ENCODE data around the gene IL1RAPL1.

IL1RAPL1 gene

DNA sequence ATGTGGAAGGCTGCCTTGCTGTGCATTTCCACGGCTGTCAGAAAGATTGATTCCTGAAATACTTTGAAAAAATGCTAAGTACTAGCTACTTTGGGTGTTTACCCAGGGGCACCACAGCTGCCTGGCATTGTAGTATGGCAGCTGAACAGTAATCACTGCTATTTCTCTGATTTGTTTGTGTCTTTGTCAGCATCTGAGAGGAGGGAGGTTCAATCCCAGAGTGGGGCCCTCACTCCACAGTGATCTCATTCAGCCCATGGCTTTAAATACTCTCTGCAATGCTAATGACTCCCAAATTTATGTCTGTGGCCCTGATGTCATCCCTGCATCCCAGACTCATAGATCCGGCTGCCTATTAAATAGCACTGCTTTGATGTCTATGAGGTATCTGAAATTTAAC lies 1052.9 kb downstream of the IL1RAPL1 start:
- Mint-ChIP-seq H3K27me3 (ENCODE audit: low read depth) (no peaks in the 10 kb centered on the region), H3K4me1 (ENCODE audit: low read depth) (no peaks in the 10 kb centered on the region), H3K9me3 (no peaks in the 10 kb centered on the region), H3K4me3 (no peak overlapping the region), H3K36me3 (ENCODE audit: low read depth) (no peaks in the 10 kb centered on the region), H3K27ac (no peak overlapping the region)

DNA sequence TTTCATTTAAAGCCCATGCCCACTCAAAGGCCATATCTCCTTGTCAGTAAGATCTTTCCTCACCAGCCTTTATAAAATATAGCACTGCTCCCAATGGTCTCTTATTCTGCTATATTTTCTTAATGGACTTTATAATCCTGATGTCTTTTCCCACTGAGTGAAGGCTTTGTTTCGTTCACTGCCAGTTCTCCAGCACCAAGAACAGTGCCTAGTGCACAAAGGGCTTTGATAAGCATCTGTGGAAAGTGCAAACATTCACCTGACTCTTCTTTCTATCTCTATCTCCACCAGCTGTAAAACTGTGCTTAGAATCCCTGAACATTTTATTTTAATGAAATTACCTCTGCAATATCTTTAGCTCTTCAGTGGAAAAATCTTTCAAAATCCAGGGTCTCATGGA lies 1054.2 kb downstream of the IL1RAPL1 start:
- H3K27me3 Mint-ChIP-seq (ENCODE audit: low read depth), result no peaks in the 10 kb centered on the region
- H3K9me3 Mint-ChIP-seq, result no peaks in the 10 kb centered on the region
- no peaks in the 10 kb centered on the region for H3K4me1 Mint-ChIP-seq (ENCODE audit: low read depth)
- H3K27ac Mint-ChIP-seq, result no peak overlapping the region
- no peak overlapping the region for H3K4me3 Mint-ChIP-seq
- H3K36me3 Mint-ChIP-seq (ENCODE audit: low read depth), result no peaks in the 10 kb centered on the region

DNA sequence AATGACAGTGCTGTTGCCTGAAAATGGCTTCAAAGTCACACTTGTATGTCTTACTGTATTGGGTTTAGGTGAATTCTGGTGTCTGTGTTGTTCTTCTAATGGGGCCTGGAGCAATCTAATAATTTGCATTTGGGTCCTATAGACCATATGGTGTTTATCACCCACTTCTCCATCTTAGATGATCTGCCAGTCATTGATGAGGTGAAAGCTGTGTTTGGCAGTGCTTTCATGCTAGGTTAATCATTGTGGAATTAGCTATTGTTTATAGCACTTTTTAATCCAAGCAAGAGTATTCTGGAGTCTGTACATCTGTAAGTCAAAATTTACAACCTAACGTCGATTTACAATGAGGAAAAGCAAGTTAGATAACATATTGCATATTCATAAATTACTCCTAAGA lies 1055.9 kb downstream of the IL1RAPL1 start:
- Mint-ChIP-seq H3K4me3 (no peak overlapping the region), H3K9me3 (no peaks in the 10 kb centered on the region), H3K27ac (no peak overlapping the region), H3K36me3 (ENCODE audit: low read depth) (no peaks in the 10 kb centered on the region), H3K4me1 (ENCODE audit: low read depth) (no peaks in the 10 kb centered on the region), H3K27me3 (ENCODE audit: low read depth) (no peaks in the 10 kb centered on the region)

DNA sequence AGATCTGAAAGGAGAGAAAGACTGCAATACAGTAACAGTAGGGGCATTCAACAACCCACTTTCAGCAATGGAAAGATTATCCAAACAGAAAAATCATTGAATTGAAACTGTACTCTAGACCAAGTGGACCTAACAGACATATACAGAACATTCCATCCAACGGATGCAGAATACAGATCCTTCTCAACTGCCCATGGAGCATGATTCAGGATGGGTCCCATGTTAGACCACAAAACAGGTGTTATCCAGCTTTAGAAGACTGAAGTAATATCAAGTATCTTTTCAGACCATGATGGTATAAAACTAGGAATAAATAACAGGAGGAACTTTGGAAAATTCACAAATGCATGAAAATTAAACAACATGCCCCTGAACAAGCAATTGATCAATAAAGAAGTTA lies 1060.9 kb downstream of the IL1RAPL1 start:
- Mint-ChIP-seq H3K27ac (no peak overlapping the region), H3K27me3 (ENCODE audit: low read depth) (no peaks in the 10 kb centered on the region), H3K9me3 (no peaks in the 10 kb centered on the region), H3K4me1 (ENCODE audit: low read depth) (no peaks in the 10 kb centered on the region), H3K4me3 (no peak overlapping the region), H3K36me3 (ENCODE audit: low read depth) (no peaks in the 10 kb centered on the region)

DNA sequence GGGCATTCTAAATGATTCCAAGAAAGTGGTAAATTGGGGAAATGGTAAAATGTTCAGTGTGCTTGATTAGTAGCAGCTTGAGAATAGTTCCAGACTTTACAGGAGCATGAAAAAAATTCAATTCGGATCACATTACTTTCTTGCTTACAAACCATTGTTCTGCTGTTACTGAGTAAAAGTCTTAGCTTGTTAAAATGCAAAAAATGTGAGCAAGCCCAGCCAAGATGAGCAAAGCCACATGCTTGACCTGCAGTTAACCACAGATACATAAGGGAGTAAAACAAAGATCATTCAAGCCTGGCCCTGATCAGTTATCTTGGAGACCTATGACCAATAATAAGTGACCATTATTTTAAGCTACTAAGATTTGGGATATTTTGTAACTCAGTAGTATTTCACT lies 1065.2 kb downstream of the IL1RAPL1 start:
- no peak overlapping the region for H3K27ac Mint-ChIP-seq
- H3K4me1 Mint-ChIP-seq (ENCODE audit: low read depth), result no peaks in the 10 kb centered on the region
- no peaks in the 10 kb centered on the region for H3K36me3 Mint-ChIP-seq (ENCODE audit: low read depth)
- H3K27me3 Mint-ChIP-seq (ENCODE audit: low read depth), result no peaks in the 10 kb centered on the region
- peaks cover 5% of the 10 kb centered on the region for H3K9me3 Mint-ChIP-seq
- no peak overlapping the region for H3K4me3 Mint-ChIP-seq

DNA sequence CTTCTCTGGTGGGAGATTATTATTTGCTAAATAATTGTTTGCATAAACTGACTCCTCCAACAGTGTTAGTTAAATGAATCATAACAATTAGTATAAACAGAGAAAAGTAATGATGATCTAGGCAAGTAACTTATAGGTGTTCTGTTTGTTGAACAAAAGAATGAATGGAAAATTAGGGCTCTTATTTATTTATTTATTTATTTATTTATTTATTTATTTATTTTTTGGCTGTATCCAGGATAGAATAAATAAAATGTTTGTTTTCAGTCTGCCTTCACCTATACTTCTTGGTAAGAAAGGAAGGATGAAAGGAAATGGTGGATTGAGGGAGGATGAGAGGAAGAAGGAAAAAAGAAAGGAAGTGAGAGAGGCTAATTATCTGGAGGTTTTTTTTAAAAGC lies 1066.5 kb downstream of the IL1RAPL1 start:
- no peak overlapping the region for H3K27ac Mint-ChIP-seq
- no peaks in the 10 kb centered on the region for H3K36me3 Mint-ChIP-seq (ENCODE audit: low read depth)
- H3K4me3 Mint-ChIP-seq, result no peak overlapping the region
- H3K4me1 Mint-ChIP-seq (ENCODE audit: low read depth), result no peaks in the 10 kb centered on the region
- H3K9me3 Mint-ChIP-seq, result peaks cover 5% of the 10 kb centered on the region
- no peaks in the 10 kb centered on the region for H3K27me3 Mint-ChIP-seq (ENCODE audit: low read depth)

DNA sequence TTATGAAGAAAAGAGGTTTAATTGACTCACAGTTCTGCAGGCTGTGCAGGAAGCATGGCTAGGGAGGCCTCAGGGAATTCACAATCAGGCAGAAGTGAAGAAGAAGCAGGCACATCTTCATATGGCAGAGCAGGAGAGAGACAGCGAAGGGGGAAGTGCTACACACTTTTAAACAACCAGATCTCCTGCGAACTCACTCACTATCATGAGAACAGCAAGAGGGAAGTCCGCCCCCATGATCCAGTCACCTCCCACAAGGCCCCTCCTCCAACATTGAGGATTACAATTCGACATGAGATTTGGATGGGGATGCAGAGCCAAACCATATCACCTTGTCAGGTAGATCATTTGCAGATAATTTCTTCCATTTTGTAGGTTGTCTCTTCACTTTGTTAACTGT lies 1072.7 kb downstream of the IL1RAPL1 start:
- Mint-ChIP-seq H3K27ac (no peak overlapping the region), H3K4me1 (ENCODE audit: low read depth) (no peaks in the 10 kb centered on the region), H3K9me3 (peaks cover 12% of the 10 kb centered on the region), H3K4me3 (no peak overlapping the region), H3K36me3 (ENCODE audit: low read depth) (no peaks in the 10 kb centered on the region), H3K27me3 (ENCODE audit: low read depth) (no peaks in the 10 kb centered on the region)

DNA sequence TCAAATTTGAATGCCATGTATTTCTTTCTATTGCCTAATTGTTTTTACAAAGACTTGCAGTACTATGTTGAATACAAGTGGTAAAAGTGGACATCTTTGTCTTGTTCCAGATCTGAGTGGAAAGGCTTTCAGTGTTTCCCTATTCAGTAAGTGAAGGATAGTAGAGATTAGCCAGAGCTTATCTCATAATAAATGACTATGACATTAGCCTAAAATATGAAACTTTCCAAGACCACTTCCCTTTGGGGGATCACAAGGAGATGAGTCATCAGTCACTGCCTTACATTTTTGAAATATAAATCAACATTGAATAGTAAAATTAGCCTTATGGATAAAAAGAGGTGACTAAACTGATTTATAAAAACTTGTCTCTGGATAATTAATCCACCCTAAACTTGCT lies 1074.0 kb downstream of the IL1RAPL1 start:
- no peak overlapping the region for H3K27ac Mint-ChIP-seq
- no peak overlapping the region for H3K4me3 Mint-ChIP-seq
- H3K4me1 Mint-ChIP-seq (ENCODE audit: low read depth), result no peaks in the 10 kb centered on the region
- no peaks in the 10 kb centered on the region for H3K27me3 Mint-ChIP-seq (ENCODE audit: low read depth)
- H3K36me3 Mint-ChIP-seq (ENCODE audit: low read depth), result no peaks in the 10 kb centered on the region
- H3K9me3 Mint-ChIP-seq, result peaks cover 12% of the 10 kb centered on the region

DNA sequence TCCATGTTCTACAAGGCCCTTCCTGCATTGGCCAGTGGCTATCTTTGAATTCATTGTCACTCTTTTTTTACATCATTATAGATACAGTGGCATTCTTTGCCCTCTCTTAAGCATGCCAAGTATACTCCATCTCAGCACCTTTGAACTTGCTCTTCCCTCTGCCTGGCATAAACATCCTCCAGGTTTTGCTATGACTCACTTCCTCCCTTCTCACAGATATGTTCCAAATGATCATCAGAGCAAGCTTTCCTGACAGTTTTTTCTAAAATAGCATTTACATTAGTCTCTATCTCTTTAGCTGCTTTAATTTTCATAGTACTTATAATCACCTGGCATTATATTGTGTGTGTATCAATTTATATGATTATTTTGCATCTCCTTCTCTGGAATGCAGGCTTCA lies 1074.9 kb downstream of the IL1RAPL1 start:
- Mint-ChIP-seq H3K27me3 (ENCODE audit: low read depth) (no peaks in the 10 kb centered on the region), H3K4me1 (ENCODE audit: low read depth) (no peaks in the 10 kb centered on the region), H3K4me3 (no peak overlapping the region), H3K27ac (no peak overlapping the region), H3K36me3 (ENCODE audit: low read depth) (no peaks in the 10 kb centered on the region), H3K9me3 (peaks cover 9% of the 10 kb centered on the region)

DNA sequence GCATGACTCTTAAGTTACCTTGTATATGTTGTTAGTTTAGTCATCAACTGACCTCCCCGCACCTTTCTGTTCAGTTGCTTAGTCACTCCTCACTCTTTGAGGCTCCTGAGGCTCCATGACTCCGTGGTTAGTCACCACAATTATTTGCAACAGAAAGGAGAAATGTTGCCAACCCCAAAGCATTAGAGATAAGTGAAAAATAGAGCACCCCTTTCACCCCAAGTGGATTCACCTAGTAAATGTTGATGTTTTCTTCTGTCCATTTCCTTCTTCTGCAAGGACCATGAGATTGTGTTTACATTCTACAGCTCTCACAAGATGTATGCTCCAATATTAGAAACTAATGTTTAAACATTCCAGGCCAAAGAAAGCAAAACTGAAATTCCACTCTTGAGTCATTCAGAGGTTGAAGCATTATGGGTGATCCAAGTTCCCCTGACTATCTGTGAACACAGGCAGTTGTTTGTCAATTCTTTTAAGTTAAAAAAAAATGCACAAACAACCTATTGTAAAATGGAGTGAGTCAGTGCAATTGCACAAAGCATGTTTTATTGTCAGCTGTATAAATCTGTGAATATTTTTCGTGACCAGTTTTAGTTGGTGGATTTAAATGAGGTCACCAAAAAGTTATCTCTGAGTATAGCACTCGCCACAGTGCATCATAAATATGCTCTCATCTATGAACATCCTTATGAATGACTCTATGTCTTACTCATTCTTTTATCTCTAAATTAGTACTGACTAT lies 1075.7 kb downstream of the IL1RAPL1 start:
- Mint-ChIP-seq H3K27me3 (ENCODE audit: low read depth) (no peaks in the 10 kb centered on the region), H3K27ac (no peak overlapping the region), H3K9me3 (peaks cover 7% of the 10 kb centered on the region), H3K36me3 (ENCODE audit: low read depth) (no peaks in the 10 kb centered on the region), H3K4me1 (ENCODE audit: low read depth) (no peaks in the 10 kb centered on the region), H3K4me3 (no peak overlapping the region)

DNA sequence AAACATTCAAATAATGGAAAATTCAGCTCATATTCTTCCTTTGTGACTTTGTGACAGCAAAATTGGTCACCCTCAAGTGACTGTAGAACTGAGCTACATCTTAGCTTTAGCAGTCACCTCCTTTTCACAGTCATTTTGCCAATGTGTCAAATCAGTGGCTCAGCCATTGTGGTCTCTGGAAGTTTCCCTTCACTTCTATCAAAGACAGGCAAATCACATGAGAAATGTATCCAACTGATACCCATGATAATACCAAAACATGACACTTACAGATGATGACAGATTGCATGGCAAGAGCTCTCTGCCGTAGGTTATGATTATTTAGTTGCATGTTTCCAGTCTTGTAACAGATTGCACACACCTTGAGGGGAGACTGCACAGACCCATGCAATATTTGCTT lies 1078.3 kb downstream of the IL1RAPL1 start:
- no peaks in the 10 kb centered on the region for H3K36me3 Mint-ChIP-seq (ENCODE audit: low read depth)
- no peak overlapping the region for H3K4me3 Mint-ChIP-seq
- no peaks in the 10 kb centered on the region for H3K27me3 Mint-ChIP-seq (ENCODE audit: low read depth)
- H3K27ac Mint-ChIP-seq, result no peak overlapping the region
- H3K9me3 Mint-ChIP-seq, result peaks cover 7% of the 10 kb centered on the region
- no peaks in the 10 kb centered on the region for H3K4me1 Mint-ChIP-seq (ENCODE audit: low read depth)

DNA sequence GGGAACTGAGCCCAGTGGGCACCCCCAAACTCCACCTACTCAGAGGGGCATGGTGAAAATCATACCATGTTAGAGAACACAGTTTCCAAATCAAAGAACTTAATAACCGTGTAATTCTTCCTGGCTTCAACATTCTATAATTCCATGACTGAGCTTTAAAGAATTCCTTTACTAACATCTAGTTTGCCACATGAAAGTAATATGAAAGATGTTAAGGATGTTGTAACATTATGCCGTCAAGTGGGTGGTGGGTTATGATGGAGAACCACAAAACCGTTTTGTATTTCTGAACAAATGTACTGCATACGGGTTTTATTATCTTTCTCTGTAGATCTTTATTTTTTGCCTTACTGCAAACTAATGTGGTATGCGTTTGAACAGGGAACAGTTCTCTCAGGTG lies 1079.1 kb downstream of the IL1RAPL1 start:
- no peaks in the 10 kb centered on the region for H3K27me3 Mint-ChIP-seq (ENCODE audit: low read depth)
- H3K9me3 Mint-ChIP-seq, result peaks cover 7% of the 10 kb centered on the region
- no peak overlapping the region for H3K27ac Mint-ChIP-seq
- no peaks in the 10 kb centered on the region for H3K4me1 Mint-ChIP-seq (ENCODE audit: low read depth)
- H3K36me3 Mint-ChIP-seq (ENCODE audit: low read depth), result no peaks in the 10 kb centered on the region
- no peak overlapping the region for H3K4me3 Mint-ChIP-seq

DNA sequence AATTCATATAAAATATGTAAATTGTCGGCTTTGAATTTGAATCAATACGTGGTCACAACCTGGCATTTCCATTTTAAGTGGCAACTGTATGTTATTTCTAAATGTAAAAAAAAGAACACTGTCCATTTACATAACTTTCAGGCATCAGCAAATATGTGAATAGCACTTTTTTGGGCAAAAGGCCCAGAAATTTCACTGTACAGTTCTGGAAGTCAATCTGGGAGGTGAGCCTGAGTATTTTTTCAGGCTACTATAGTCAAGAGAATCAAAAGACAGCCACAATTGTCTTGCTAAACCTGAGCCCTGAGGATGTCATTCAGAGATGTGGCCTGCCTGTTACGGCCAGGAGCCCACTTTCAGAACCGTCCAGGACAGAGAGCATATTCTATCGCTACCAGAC lies 1084.2 kb downstream of the IL1RAPL1 start:
- Mint-ChIP-seq H3K27ac (no peak overlapping the region), H3K27me3 (ENCODE audit: low read depth) (no peaks in the 10 kb centered on the region), H3K36me3 (ENCODE audit: low read depth) (no peaks in the 10 kb centered on the region), H3K4me1 (ENCODE audit: low read depth) (no peaks in the 10 kb centered on the region), H3K4me3 (no peak overlapping the region), H3K9me3 (peaks cover 4% of the 10 kb centered on the region)

DNA sequence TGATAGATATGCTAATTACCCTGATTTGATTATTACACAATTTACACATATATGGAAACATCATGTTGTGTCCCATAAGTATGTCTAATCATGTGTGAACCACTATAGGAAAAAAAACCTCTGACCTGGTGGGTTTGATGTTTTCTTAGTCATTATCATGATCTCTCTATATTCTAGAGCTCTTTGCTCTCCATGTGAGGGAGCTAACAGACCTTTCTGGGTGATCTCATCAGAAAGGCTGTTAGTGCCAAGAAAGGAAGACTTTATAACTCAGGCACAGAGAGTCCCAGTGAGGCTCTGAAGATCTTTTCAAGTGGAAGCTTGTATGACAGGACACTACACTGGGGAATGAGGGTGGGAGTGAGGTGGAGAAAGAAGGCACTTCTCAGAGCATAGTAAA lies 1100.4 kb downstream of the IL1RAPL1 start:
- no peaks in the 10 kb centered on the region for H3K36me3 Mint-ChIP-seq (ENCODE audit: low read depth)

DNA sequence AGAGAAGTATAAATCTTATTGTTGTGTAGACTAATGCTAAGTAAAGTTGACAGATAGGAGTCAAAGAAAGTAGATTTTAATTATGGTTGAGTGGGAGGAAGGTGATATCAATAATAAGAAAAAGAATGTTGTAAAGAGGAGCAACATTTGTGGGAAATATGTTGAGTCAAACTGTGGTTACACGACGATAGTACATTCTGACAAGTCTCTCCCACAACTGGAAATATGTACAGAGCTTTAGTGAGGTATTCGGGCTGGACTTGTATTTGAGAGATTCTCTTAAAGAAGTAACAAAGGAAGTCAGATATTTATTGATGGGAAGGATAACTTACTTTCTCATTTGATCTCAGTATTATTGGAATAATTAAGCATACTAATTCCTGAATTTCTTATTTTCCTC lies 1102.8 kb downstream of the IL1RAPL1 start:
- Mint-ChIP-seq H3K4me3 (no peak overlapping the region), H3K27ac (no peak overlapping the region)

More for the DNA sequence above, 1100.4 kb downstream of the IL1RAPL1 start:
- no peaks in the 10 kb centered on the region for H3K27me3 Mint-ChIP-seq (ENCODE audit: low read depth)
- H3K4me3 Mint-ChIP-seq, result no peak overlapping the region
- no peaks in the 10 kb centered on the region for H3K9me3 Mint-ChIP-seq
- H3K4me1 Mint-ChIP-seq (ENCODE audit: low read depth), result no peaks in the 10 kb centered on the region
- H3K27ac Mint-ChIP-seq, result no peak overlapping the region

DNA sequence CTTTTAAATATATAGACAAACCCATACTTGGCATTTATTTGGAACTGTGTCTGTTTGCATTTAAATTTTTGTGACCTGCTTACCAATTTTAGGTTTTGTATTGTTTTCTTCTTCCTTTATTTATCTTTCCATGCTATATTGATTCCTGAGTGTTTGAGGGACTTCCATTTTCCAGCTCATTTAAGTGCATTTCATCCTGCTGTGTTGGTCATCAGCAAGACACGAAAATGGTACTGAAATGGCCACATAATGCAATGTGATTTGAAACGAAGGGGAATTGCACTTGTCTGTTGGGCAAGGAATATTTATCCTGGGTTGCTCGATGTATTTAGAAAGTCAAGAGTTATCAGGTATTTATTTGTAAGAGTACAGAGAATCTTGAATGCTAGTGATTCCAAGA lies 1103.8 kb downstream of the IL1RAPL1 start:
- Mint-ChIP-seq H3K27ac (no peak overlapping the region), H3K4me3 (no peak overlapping the region), H3K9me3 (no peaks in the 10 kb centered on the region), H3K36me3 (ENCODE audit: low read depth) (no peaks in the 10 kb centered on the region), H3K27me3 (ENCODE audit: low read depth) (no peaks in the 10 kb centered on the region), H3K4me1 (ENCODE audit: low read depth) (no peaks in the 10 kb centered on the region)

More for the DNA sequence above, 1102.8 kb downstream of the IL1RAPL1 start:
- Mint-ChIP-seq H3K4me1 (ENCODE audit: low read depth) (no peaks in the 10 kb centered on the region), H3K9me3 (no peaks in the 10 kb centered on the region), H3K27me3 (ENCODE audit: low read depth) (no peaks in the 10 kb centered on the region), H3K36me3 (ENCODE audit: low read depth) (no peaks in the 10 kb centered on the region)
